ENCODE results near the gene CFAP299.

CFAP299 gene

GRCh38 chr4:80846210-80846609 lies 510.7 kb downstream of the CFAP299 start:
- DNase-seq (ENCODE audit: low read depth), result no peak
- no peak overlapping the region for H3K4me3 ChIP-seq (ENCODE audit: control insufficient read depth, low read depth, low read length)
- TF ChIP-seq CTCF (conservative IDR thresholded peaks at IDR 0.05; ENCODE audit: control insufficient read depth, insufficient read depth, low read depth, low read length), result no peak

- DNase-seq (ENCODE audit: low read depth), result no peak
- no peak overlapping the region for H3K4me3 ChIP-seq (ENCODE audit: control insufficient read depth, low read depth, low read length)
- TF ChIP-seq CTCF (conservative IDR thresholded peaks at IDR 0.05; ENCODE audit: control insufficient read depth, insufficient read depth, low read depth, low read length), result no peak
Measured at GRCh38 chr4:80852061-80852460, 516.5 kb downstream of the CFAP299 start.

- no peak overlapping the region for H3K4me3 ChIP-seq (ENCODE audit: control insufficient read depth, low read depth, low read length)
- no peak for DNase-seq (ENCODE audit: low read depth)
- no peak for TF ChIP-seq CTCF (conservative IDR thresholded peaks at IDR 0.05; ENCODE audit: control insufficient read depth, insufficient read depth, low read depth, low read length)
Measured at GRCh38 chr4:80873571-80873970, 538.0 kb downstream of the CFAP299 start.

- no peak for DNase-seq (ENCODE audit: low read depth)
- no peak for TF ChIP-seq CTCF (conservative IDR thresholded peaks at IDR 0.05; ENCODE audit: control insufficient read depth, insufficient read depth, low read depth, low read length)
- H3K4me3 ChIP-seq (ENCODE audit: control insufficient read depth, low read depth, low read length), result no peak overlapping the region
Measured at GRCh38 chr4:80874979-80875378, 539.4 kb downstream of the CFAP299 start.

- no peak for TF ChIP-seq CTCF (conservative IDR thresholded peaks at IDR 0.05; ENCODE audit: control insufficient read depth, insufficient read depth, low read depth, low read length)
- no peak overlapping the region for H3K4me3 ChIP-seq (ENCODE audit: control insufficient read depth, low read depth, low read length)
- DNase-seq (ENCODE audit: low read depth), result no peak
Measured at GRCh38 chr4:80875642-80876041, 540.1 kb downstream of the CFAP299 start.

- no peak for TF ChIP-seq CTCF (conservative IDR thresholded peaks at IDR 0.05; ENCODE audit: control insufficient read depth, insufficient read depth, low read depth, low read length)
- H3K4me3 ChIP-seq (ENCODE audit: control insufficient read depth, low read depth, low read length), result no peak overlapping the region
- DNase-seq (ENCODE audit: low read depth), result no peak
Measured at GRCh38 chr4:80876810-80877209, 541.3 kb downstream of the CFAP299 start.

- TF ChIP-seq CTCF (conservative IDR thresholded peaks at IDR 0.05; ENCODE audit: control insufficient read depth, insufficient read depth, low read depth, low read length), result no peak
- H3K4me3 ChIP-seq (ENCODE audit: control insufficient read depth, low read depth, low read length), result no peak overlapping the region
- no peak for DNase-seq (ENCODE audit: low read depth)
Measured at GRCh38 chr4:80878218-80878617, 542.7 kb downstream of the CFAP299 start.

All from fibroblast of mammary gland (primary cell).